Measurements from ENCODE around the gene C13orf46.

GRCh38 chr13:113995051-113995601 lies 21.2 kb upstream of the C13orf46 start:
- TF ChIP-seq POLR2A (IDR thresholded peaks at IDR 0.05; ENCODE audit: low read depth, low read length) (no peak), POLR2AphosphoS5 (IDR thresholded peaks at IDR 0.05; ENCODE audit: low read depth, low read length) (no peak), TAF1 (IDR thresholded peaks at IDR 0.05; ENCODE audit: low read depth, low read length) (no peak), SPI1 (IDR thresholded peaks at IDR 0.05; ENCODE audit: low read depth, low read length) (no peak), POU2F2 (IDR thresholded peaks at IDR 0.05; ENCODE audit: low read depth, low read length) (no peak), PAX5 (IDR thresholded peaks at IDR 0.05; ENCODE audit: insufficient read depth, low read length, severe bottlenecking) (no peak)

Measured in GM12891 (cell line).